ENCODE data around the gene CENPP.
A peak's percentile ranks its signal among the peaks of the same experiment; 100 is the strongest.

The CENPP gene

DNA sequence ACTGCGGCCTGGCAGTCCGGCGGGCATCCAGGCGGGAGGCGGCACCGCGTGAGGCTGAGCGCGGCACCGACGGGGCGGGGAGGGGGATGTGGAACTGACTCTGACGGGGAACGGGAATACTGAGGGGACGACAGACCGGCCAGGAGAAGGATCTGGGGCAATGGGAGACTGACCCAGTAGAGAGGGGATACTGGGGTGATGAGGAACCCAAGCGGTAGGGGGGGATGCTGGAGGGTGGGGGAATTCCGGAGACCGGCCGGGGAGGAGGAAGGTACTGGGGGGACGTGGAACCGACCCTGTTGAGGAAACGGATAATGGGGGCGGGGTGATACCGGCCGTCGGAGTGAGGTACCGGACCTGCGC lies 343.8 kb downstream of the CENPP start:
- Histone ChIP-seq H3K27ac (peak overlapping the region; percentile 92), H3K4me1 (ENCODE audit: control insufficient read depth in 1 of 2, insufficient read depth in 1 of 2, low read depth in 1 of 2, low read length in 1 of 2) (peaks cover 18 to 19% of the 10 kb centered on the region in 2 experiments), H3K4me3 (ENCODE audit: low read depth in 1 of 2, low read length in 1 of 2) (peak overlapping the region; percentile 83 to 97), H3K27me3 (no peaks in the 10 kb centered on the region), H3K9me3 (no peaks in the 10 kb centered on the region), H3K36me3 (peaks cover 12% of the 10 kb centered on the region)
- TF ChIP-seq, protein P1, sequence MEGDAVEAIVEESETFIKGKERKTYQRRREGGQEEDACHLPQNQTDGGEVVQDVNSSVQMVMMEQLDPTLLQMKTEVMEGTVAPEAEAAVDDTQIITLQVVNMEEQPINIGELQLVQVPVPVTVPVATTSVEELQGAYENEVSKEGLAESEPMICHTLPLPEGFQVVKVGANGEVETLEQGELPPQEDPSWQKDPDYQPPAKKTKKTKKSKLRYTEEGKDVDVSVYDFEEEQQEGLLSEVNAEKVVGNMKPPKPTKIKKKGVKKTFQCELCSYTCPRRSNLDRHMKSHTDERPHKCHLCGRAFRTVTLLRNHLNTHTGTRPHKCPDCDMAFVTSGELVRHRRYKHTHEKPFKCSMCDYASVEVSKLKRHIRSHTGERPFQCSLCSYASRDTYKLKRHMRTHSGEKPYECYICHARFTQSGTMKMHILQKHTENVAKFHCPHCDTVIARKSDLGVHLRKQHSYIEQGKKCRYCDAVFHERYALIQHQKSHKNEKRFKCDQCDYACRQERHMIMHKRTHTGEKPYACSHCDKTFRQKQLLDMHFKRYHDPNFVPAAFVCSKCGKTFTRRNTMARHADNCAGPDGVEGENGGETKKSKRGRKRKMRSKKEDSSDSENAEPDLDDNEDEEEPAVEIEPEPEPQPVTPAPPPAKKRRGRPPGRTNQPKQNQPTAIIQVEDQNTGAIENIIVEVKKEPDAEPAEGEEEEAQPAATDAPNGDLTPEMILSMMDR (IDR thresholded peaks at IDR 0.05) = no peak
